HG03571 (cell line): Measurements from ENCODE around the gene TMCC3.
"Not testable (repeated sequence)": the region's sequence is repeated elsewhere in the genome, so short reads cannot be mapped to it uniquely, and the experiment has no call there.

Source experiments
- ATAC-seq: cut with Tn5 transposase; IDR thresholded peaks from one replicate; pipeline ENCODE4 v1.9.1; 2021; ENCODE audit not compliant: unreplicated experiment

TMCC3 gene

GRCh38 chr12:94637390-94638113 is 12.8 kb downstream of the TMCC3 start:
- no peak for ATAC-seq

- ATAC-seq = no peak
Observed at GRCh38 chr12:94636462-94637085, 13.8 kb downstream of the TMCC3 start.

GRCh38 chr12:94634717-94635116 is 15.6 kb downstream of the TMCC3 start:
- no peak for ATAC-seq

- ATAC-seq = no peak
Observed at GRCh38 chr12:94633401-94633800, 17.0 kb downstream of the TMCC3 start.

GRCh38 chr12:94631058-94631457 is 19.3 kb downstream of the TMCC3 start:
- no peak for ATAC-seq

- ATAC-seq = no peak
Observed at GRCh38 chr12:94628819-94629472, 21.4 kb downstream of the TMCC3 start.

GRCh38 chr12:94628369-94628768 is 22.0 kb downstream of the TMCC3 start:
- no peak for ATAC-seq

- ATAC-seq = no peak
Observed at GRCh38 chr12:94625531-94625930, 24.8 kb downstream of the TMCC3 start.

GRCh38 chr12:94623161-94623920 is 27.0 kb downstream of the TMCC3 start:
- no peak for ATAC-seq

GRCh38 chr12:94622475-94622874 is 27.9 kb downstream of the TMCC3 start:
- no peak for ATAC-seq

GRCh38 chr12:94621662-94622359 is 28.5 kb downstream of the TMCC3 start:
- peak; percentile 98 for ATAC-seq

- no peak for ATAC-seq
Observed at GRCh38 chr12:94620621-94621020, 29.7 kb downstream of the TMCC3 start.

- ATAC-seq = no peak
Observed at GRCh38 chr12:94618995-94619695, 31.2 kb downstream of the TMCC3 start.

- no peak for ATAC-seq
Observed at GRCh38 chr12:94617101-94617500, 33.3 kb downstream of the TMCC3 start.

GRCh38 chr12:94616203-94616729 is 34.1 kb downstream of the TMCC3 start:
- ATAC-seq = no peak

- no peak for ATAC-seq
Observed at GRCh38 chr12:94615260-94616181, 34.8 kb downstream of the TMCC3 start.

GRCh38 chr12:94614288-94614721 is 36.1 kb downstream of the TMCC3 start:
- no peak for ATAC-seq

GRCh38 chr12:94609917-94610443 is 40.4 kb downstream of the TMCC3 start:
- ATAC-seq = no peak

GRCh38 chr12:94606810-94607209 is 43.5 kb downstream of the TMCC3 start:
- ATAC-seq = not testable (repeated sequence)
